Activated T-cell treated with anti-CD3 and anti-CD28 coated beads for 4 hours (primary cell): Measurements from ENCODE around the gene CNN2.

Experiments
- DNase-seq: peaks from one replicate; pipeline ENCODE4 v3.0.0-alpha.2; 2020

The CNN2 gene

GRCh38 chr19:1032264-1032867 is 6.0 kb downstream of the CNN2 start:
- no peak for DNase-seq

GRCh38 chr19:1035998-1036621 is 9.7 kb downstream of the CNN2 start:
- no peak for DNase-seq

GRCh38 chr19:1037621-1038064 is 11.2 kb downstream of the CNN2 start:
- no peak for DNase-seq

GRCh38 chr19:1038978-1039645 is 12.7 kb downstream of the CNN2 start:
- DNase-seq = no peak

GRCh38 chr19:1039646-1040475 is 13.5 kb downstream of the CNN2 start, which contains the start of gene ABCA7:
ABCA7 (plus strand) TSS chr19:1040107; CDS start chr19:1041362, 1,255 bp downstream.
- peak; percentile 99 for DNase-seq

- DNase-seq = peak; percentile 82
These were observed 14.3 kb downstream of the CNN2 start for GRCh38 chr19:1040476-1041271.

- DNase-seq = no peak
These were observed 14.9 kb downstream of the CNN2 start for GRCh38 chr19:1041272-1041834.

- no peak for DNase-seq
These were observed 15.7 kb downstream of the CNN2 start for GRCh38 chr19:1041835-1042685.

- DNase-seq = no peak
These were observed 16.5 kb downstream of the CNN2 start for GRCh38 chr19:1042689-1043511.

GRCh38 chr19:1045247-1045603 is 18.8 kb downstream of the CNN2 start:
- DNase-seq = no peak

- no peak for DNase-seq
These were observed 19.8 kb downstream of the CNN2 start for GRCh38 chr19:1046117-1046626.

- no peak for DNase-seq
These were observed 20.7 kb downstream of the CNN2 start for GRCh38 chr19:1046836-1047695.

- DNase-seq = no peak
These were observed 21.3 kb downstream of the CNN2 start for GRCh38 chr19:1047696-1048147.

GRCh38 chr19:1049106-1049505 is 22.7 kb downstream of the CNN2 start:
- no peak for DNase-seq

GRCh38 chr19:1049800-1050199 is 23.4 kb downstream of the CNN2 start:
- no peak for DNase-seq

- no peak for DNase-seq
These were observed 24.8 kb downstream of the CNN2 start for GRCh38 chr19:1050989-1051788.

GRCh38 chr19:1051791-1052190 is 25.4 kb downstream of the CNN2 start:
- no peak for DNase-seq
